ENCODE results near the gene BTC. TPM values are rescaled to one million over a fixed set of nuclear protein-coding genes. Genes with fewer than 3 reads are reported as not detected.
"Not testable (repeated sequence)": the region's sequence is repeated elsewhere in the genome, so short reads cannot be mapped to it uniquely, and the experiment has no call there.

The BTC gene
- total RNA-seq, 4 donors from 2014 or later, result 7.0 to 11.9 (median 7.7) TPM

DNA sequence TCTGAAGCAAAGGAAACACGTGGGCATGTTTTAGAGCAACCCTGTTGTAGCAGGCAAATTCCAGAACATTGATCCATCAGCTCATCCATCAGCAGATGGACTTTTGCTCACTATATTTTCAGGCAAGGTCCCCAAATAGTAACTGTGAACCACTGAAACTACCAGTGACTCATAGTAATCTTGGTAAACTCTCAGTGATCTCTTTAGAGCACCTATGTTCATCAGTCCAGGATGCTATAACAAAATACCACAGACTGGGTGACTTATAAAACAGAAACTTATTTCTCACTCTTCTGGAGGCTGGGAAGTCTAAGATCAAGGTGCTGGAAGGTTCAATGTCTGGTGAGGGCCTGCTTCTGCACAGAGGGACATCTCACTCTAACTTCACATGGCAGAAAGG lies 28.9 kb upstream of the BTC start:
- Histone ChIP-seq H3K4me1 (no peaks in the 10 kb centered on the region), H3K36me3 (no peaks in the 10 kb centered on the region), H3K27me3 (no peaks in the 10 kb centered on the region), H3K9me3 (no peaks in the 10 kb centered on the region), H3K27ac (no peak overlapping the region), H3K4me3 (no peak overlapping the region)
- no peak for DNase-seq
- in situ Hi-C loops (cut with MboI; ENCODE audit: low pct_ligation_motif_present in 1 of 4, low pct_unique_long_range_greater_than_20kb in 1 of 4, low sequenced_read_pairs in 3 of 4), result no loop called here
- WGBS, 2 donors (ENCODE audit: low coverage in 1 of 2), result 45 to 50% methylated on average over 1 of the region's 1 CpG
- TF ChIP-seq POLR2A (IDR thresholded peaks at IDR 0.05) (no peak), POLR2AphosphoS5 (IDR thresholded peaks at IDR 0.05) (no peak), EP300 (IDR thresholded peaks at IDR 0.05; ENCODE audit: low read depth) (no peak)
- TF ChIP-seq, protein P1, sequence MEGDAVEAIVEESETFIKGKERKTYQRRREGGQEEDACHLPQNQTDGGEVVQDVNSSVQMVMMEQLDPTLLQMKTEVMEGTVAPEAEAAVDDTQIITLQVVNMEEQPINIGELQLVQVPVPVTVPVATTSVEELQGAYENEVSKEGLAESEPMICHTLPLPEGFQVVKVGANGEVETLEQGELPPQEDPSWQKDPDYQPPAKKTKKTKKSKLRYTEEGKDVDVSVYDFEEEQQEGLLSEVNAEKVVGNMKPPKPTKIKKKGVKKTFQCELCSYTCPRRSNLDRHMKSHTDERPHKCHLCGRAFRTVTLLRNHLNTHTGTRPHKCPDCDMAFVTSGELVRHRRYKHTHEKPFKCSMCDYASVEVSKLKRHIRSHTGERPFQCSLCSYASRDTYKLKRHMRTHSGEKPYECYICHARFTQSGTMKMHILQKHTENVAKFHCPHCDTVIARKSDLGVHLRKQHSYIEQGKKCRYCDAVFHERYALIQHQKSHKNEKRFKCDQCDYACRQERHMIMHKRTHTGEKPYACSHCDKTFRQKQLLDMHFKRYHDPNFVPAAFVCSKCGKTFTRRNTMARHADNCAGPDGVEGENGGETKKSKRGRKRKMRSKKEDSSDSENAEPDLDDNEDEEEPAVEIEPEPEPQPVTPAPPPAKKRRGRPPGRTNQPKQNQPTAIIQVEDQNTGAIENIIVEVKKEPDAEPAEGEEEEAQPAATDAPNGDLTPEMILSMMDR (IDR thresholded peaks at IDR 0.05), result no peak
- intact Hi-C loops (cut with DNase I; ENCODE audit: low total_unique reads), result no loop called here

DNA sequence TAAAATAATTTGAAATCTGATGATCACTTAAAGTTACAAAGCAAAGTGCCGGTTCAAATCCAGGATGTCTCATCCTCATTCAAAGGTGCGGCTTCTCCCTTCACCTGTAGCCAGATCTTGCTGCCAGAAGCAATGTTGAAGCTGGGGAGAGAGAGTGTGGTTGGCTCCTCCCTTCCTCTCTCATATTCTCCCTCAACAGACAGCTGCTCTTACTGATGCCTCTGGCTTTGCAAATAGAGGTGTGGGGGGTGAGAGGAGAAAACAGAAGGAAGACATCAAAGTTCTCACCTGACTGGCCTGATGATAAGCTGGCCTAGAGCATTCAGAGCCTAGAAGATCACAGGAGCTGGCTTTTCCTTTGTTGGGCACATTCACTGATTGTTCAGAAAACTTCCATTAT lies 28.3 kb upstream of the BTC start:
- no peak overlapping the region for H3K4me3 ChIP-seq
- no peaks in the 10 kb centered on the region for H3K36me3 ChIP-seq
- TF ChIP-seq POLR2AphosphoS5 (IDR thresholded peaks at IDR 0.05) (no peak), EP300 (IDR thresholded peaks at IDR 0.05; ENCODE audit: low read depth) (no peak), POLR2A (IDR thresholded peaks at IDR 0.05) (no peak)
- TF ChIP-seq, protein P1 (IDR thresholded peaks at IDR 0.05), result no peak
- no peak for DNase-seq
- H3K27me3 ChIP-seq, result no peaks in the 10 kb centered on the region
- intact Hi-C loops (cut with DNase I; ENCODE audit: low total_unique reads) (no loop called here), in situ Hi-C loops (cut with MboI; ENCODE audit: low pct_ligation_motif_present in 1 of 4, low pct_unique_long_range_greater_than_20kb in 1 of 4, low sequenced_read_pairs in 3 of 4) (no loop called here)
- WGBS, 2 donors (ENCODE audit: low coverage in 1 of 2), result 66 to 71% methylated on average over 2 of the region's 2 CpGs
- H3K27ac ChIP-seq, result no peak overlapping the region
- H3K9me3 ChIP-seq, result no peaks in the 10 kb centered on the region
- no peaks in the 10 kb centered on the region for H3K4me1 ChIP-seq

DNA sequence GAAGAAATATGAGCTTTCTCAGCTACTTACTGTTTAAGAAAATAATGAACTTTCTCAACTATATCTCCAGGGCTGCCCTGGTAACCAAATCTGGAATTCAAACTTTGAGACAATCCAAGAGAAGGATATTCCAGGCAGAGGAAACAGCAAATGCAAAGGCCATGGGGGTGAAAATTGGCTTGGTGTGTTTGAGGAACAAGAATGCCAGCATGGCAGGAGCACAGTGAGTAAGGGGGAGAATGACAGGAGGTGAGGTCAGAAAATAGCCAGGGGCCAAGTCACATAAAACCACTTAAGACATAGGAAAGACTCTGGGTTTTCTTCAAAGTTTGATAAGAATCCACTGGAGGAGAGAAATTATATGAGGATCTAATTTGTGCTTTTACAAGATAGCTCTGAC lies 27.2 kb upstream of the BTC start:
- H3K27me3 ChIP-seq, result no peaks in the 10 kb centered on the region
- TF ChIP-seq EP300 (IDR thresholded peaks at IDR 0.05; ENCODE audit: low read depth) (no peak), POLR2AphosphoS5 (IDR thresholded peaks at IDR 0.05) (no peak), POLR2A (IDR thresholded peaks at IDR 0.05) (no peak)
- intact Hi-C loops (cut with DNase I; ENCODE audit: low total_unique reads), result no loop called here
- H3K27ac ChIP-seq, result no peak overlapping the region
- no peaks in the 10 kb centered on the region for H3K4me1 ChIP-seq
- in situ Hi-C loops (cut with MboI; ENCODE audit: low pct_ligation_motif_present in 1 of 4, low pct_unique_long_range_greater_than_20kb in 1 of 4, low sequenced_read_pairs in 3 of 4), result no loop called here
- no peaks in the 10 kb centered on the region for H3K9me3 ChIP-seq
- H3K36me3 ChIP-seq, result no peaks in the 10 kb centered on the region
- no peak for DNase-seq
- H3K4me3 ChIP-seq, result no peak overlapping the region

DNA sequence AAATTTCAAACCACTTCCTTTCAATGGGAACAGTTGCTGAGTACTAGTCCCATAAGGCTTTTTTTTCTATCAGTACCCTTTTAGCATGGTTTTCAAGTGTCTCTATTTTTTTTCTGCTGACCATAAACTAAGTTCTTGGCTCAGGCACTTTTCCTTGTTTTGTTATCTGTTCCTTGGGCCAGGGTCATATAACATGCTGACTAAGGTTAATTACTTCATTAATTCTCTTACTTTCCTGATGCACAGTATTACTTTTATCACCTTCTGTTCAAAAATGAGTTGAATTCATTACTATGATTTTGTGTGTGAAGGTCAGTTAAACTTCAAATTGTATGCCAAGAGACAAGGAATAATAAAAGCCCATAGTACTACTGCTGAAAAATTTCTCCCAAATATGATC lies 19.7 kb upstream of the BTC start:
- in situ Hi-C loops (cut with MboI; ENCODE audit: low pct_ligation_motif_present in 1 of 4, low pct_unique_long_range_greater_than_20kb in 1 of 4, low sequenced_read_pairs in 3 of 4) (no loop called here), intact Hi-C loops (cut with DNase I; ENCODE audit: low total_unique reads) (no loop called here)
- H3K4me1 ChIP-seq, result no peaks in the 10 kb centered on the region
- H3K36me3 ChIP-seq, result no peaks in the 10 kb centered on the region
- H3K27me3 ChIP-seq, result no peaks in the 10 kb centered on the region
- H3K9me3 ChIP-seq, result no peaks in the 10 kb centered on the region
- no peak for TF ChIP-seq EP300 (IDR thresholded peaks at IDR 0.05; ENCODE audit: low read depth)
- no peak for TF ChIP-seq POLR2A (IDR thresholded peaks at IDR 0.05)
- TF ChIP-seq POLR2AphosphoS5 (IDR thresholded peaks at IDR 0.05), result no peak
- TF ChIP-seq, protein P1 (IDR thresholded peaks at IDR 0.05), result no peak
- DNase-seq, result no peak
- no peak overlapping the region for H3K4me3 ChIP-seq
- no peak overlapping the region for H3K27ac ChIP-seq

DNA sequence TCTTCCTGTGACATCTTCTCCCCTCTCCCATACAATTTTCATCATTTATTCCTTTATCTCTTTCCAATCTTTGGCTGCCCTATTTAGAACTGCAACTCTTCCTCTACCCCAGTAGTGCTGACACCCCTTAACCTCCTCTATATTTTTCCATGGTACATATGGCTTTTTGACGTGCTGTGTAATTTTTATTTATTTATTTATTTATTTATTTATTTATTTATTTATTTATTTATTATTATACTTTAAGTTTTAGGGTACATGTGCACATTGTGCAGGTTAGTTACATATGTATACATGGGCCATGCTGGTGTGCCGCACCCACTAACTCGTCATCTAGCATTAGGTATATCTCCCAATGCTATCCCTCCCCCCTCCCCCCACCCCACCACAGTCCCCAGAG lies 17.7 kb upstream of the BTC start:
- H3K4me1 ChIP-seq; DNase-seq; H3K27ac ChIP-seq; H3K27me3 ChIP-seq; in situ Hi-C loops (cut with MboI; ENCODE audit: low pct_ligation_motif_present in 1 of 4, low pct_unique_long_range_greater_than_20kb in 1 of 4, low sequenced_read_pairs in 3 of 4); H3K36me3 ChIP-seq; H3K4me3 ChIP-seq; H3K9me3 ChIP-seq; intact Hi-C loops (cut with DNase I; ENCODE audit: low total_unique reads): not testable (repeated sequence)
- WGBS, 2 donors (ENCODE audit: low coverage in 1 of 2), result 90 to 94% methylated on average over 2 to 3 of the region's 3 CpGs

Data from transverse colon (tissue), 4 donors.